HG02571 (cell line): Measurements from ENCODE around the gene NRXN3.

ENCODE experiments used
- ATAC-seq: cut with Tn5 transposase; IDR thresholded peaks from one replicate; pipeline ENCODE4 v1.9.1; 2021; ENCODE audit warnings: mild to moderate bottlenecking, moderate library complexity; ENCODE audit not compliant: unreplicated experiment

The NRXN3 gene

GRCh38 chr14:78170203-78170602, at the start of gene NRXN3:
Gene NRXN3, plus strand, starts transcription at chr14:78170373. Its CDS starts 72,721 bp downstream, at chr14:78243094.
- ATAC-seq = no peak

DNA sequence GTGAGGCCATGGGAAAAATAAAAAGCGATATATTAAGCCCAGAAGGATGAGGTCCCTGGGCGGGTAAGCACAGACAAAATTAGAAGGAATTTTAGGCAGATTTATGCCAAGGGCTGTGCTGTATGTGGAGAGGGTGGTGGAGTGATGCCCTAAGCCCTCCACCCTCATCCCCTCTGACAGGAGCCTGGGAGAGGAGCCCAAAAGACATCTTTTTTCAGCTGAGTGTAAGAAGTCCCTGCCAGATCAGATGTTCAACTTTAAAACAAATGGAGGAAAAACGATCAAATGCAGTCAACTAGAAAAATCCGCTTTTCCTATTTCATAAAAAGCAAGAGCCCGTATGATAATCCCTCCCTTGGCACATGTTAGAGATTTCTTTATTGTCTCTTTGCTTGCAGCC, 47.7 kb upstream of the NRXN3 start:
- ATAC-seq = no peak

GRCh38 chr14:78123650-78124253, 46.4 kb upstream of the NRXN3 start:
- ATAC-seq = no peak

DNA sequence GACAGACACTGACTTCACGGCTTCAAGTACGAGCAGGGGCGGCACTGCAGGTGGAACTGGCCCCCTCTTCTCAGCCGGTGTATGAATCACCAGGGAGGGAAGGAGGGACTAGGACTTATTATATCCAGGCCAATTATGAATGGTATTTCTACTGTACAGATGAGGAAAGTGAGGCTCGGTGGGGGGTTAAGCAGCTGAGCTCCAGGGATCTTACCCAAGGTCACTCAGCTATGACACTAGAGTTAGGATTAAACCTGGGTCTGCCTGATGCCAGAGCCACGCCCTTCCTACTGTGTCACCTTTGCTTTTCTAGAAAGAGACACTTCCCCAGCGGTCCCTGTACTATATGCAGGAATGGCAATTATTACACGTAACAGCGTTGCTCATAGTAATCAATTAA, 42.2 kb upstream of the NRXN3 start:
- no peak for ATAC-seq

GRCh38 chr14:78129375-78129774, 40.8 kb upstream of the NRXN3 start:
- ATAC-seq = no peak

GRCh38 chr14:78130356-78130755, 39.8 kb upstream of the NRXN3 start:
- no peak for ATAC-seq

- no peak for ATAC-seq
These were observed 39.0 kb upstream of the NRXN3 start for GRCh38 chr14:78131201-78131600.

DNA sequence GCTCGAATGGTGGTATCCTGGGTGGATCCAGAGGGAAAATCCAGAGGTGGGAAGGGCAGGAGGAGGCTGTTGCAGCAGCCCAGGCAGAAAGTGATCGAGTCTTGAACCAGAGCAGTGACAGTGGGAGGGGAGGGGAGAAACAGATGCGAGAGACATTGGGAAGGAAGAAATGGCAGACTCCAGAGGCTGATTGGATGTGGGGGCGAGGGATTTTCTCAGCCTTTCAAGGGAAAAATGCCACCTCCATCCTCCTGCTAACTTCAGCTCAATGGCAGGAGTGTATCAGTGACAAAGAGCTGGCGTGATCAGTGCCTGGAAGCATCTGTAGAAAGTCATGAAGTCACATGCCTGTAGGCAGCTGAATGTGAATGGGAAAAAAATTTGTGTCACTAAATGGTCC, 38.6 kb upstream of the NRXN3 start:
- ATAC-seq = no peak

DNA sequence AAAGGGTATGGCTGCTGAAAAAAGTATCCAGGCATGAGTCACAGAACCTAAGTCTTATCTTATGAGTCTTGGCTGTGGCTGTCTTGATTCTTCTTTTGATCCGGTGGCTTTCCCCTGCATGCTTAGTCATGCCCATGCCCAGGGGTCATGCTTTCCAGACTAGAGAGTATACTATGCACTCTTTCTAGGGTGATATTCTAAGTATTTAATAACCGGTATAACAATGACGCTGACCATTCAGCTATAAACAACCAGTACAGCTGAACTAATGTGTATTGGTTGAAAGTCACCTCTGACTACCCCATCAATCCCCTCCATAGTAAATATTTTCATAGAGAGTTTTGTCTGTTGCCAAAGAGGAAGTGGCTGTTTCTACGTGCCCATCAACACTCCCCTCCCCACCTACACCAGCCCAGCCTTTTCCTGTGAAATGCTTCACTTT, 34.7 kb upstream of the NRXN3 start:
- no peak for ATAC-seq

- no peak for ATAC-seq
These were observed 33.5 kb upstream of the NRXN3 start for GRCh38 chr14:78136695-78137094.

DNA sequence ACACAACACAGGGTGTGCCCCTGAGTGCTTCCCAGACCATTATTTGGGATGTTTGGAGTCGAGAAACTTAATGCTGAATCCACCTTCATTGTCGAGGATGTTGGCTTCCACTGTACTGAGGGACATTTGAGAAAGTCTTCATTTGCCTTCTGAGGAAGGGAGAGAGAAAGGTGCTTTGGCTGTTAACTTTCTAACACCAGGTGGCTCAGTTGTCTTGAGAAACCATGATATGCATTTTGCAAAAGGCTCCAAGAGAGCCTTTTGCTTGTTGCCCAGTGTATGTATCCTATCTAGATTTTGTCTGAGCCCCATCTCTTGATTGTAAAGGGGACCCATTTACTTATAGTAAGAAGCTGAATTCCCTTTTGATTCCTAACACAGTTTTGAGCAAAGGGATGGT, 28.6 kb upstream of the NRXN3 start:
- no peak for ATAC-seq

- ATAC-seq = no peak
These were observed 27.2 kb upstream of the NRXN3 start for GRCh38 chr14:78142998-78143397.

DNA sequence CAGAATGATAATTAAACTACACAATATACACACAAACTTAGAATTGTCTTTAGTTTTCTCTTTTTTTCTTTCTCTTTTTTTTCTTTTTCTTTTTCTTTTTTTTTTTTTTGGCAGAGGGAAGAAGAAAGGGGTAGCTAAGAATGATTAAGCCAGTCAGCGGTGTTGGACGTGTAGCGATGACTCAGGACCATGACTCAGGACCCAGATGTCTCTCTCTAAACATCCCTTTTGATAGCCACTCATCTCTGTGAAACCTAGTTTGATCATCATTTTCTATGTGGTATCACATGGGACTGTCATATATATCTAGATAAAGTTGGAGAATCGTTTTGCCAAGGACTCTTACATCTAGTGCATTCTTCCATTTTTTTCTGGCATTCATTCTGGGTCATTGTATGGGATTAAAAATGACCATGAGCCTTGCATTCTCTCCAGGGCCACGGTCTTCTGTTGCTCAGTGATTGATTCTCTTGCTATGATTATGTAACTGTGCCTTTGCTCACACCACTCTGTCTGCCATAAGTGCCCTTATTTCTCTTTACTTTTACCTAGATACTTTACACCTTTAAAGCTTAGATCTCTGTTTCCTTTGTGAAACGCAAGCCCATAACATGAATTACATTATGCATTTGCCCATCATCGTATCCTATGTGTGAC, 26.6 kb upstream of the NRXN3 start:
- no peak for ATAC-seq

DNA sequence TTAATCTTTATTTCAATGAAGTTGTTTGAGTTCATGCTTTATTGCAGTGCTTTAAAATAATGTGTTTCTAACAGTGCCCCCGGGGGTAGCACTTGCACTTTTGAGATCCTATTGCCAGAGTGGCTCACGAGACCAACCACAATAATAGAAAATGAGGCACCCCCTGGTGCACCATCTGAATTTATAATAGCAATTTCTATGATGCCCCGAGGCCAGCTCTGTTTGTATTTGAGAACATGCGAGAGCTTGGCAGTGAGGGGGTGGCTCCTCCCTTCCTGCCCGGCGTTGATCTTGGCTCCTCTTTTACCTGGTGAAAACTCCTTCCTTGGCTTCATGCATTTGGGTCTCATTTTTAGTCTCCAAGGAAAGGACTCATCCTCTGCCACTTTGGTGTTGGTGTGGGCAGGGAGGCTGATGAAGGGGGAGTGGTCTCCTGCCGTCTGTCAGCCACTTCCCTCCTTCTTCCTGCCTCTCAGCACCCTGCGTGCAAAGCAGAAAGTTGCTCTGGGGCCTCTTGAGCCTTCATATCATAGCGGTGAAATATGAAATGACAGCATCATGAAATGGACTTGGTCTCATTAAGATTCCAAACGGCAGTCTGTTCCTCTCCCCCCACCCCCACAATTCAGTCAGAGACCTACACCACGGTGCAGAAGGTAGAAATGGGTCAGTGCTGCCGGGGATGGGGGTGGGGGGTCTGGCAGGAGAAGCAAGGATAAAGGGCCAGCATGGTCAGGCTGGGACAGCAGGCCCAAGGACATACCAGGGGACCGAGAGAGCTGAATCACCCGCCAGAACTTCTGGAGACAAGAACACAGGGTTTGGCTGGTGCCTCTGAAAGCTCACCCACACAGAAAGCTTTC, 17.7 kb upstream of the NRXN3 start:
- no peak for ATAC-seq

- no peak for ATAC-seq
These were observed 17.2 kb upstream of the NRXN3 start for GRCh38 chr14:78153064-78153341.

GRCh38 chr14:78154827-78155226, 15.3 kb upstream of the NRXN3 start:
- no peak for ATAC-seq

- no peak for ATAC-seq
These were observed 14.0 kb upstream of the NRXN3 start for GRCh38 chr14:78156196-78156595.

DNA sequence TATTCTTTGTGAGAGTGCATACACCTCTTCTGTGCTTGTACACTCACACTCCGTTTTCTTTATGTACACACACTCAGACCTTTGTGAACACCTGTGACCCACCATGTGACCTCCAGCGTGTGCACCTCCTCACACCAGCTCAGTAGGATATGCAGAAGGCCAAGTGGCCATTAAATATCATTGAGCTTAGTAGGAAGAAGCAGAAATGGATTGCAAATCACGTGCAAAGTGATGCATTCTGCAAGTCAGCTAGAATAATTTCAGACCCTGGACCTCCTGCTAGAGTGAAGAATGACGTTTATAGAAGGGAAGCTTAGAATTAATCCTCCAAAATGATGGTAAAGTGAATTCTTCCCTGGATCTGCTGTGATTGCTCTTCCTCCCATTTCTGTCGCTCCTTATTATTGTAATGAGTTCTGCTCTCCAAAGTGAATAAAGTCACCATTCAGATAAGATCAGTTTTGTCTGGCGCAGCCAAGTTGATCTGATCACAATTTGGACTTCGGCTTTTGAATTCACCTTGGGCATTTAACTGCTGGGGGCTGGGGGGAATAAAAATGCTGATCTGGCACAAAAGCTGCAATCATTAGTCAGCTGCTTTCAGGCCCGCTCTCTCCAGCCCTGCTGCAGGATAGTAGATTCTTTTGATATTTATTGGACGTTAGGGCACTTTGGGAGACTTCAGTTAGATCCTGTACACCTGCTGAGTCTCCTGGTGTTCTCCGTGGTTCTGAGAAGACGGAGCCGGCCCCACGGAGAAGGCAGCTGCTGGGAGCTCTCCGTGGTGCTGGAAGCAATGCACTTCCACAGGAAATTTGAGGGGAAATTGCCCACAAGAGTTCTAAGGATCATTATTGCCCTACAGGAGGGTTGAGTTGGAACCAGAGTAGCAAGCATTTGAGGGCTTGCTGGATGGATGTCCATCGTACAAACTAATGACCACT, 12.4 kb upstream of the NRXN3 start:
- no peak for ATAC-seq

DNA sequence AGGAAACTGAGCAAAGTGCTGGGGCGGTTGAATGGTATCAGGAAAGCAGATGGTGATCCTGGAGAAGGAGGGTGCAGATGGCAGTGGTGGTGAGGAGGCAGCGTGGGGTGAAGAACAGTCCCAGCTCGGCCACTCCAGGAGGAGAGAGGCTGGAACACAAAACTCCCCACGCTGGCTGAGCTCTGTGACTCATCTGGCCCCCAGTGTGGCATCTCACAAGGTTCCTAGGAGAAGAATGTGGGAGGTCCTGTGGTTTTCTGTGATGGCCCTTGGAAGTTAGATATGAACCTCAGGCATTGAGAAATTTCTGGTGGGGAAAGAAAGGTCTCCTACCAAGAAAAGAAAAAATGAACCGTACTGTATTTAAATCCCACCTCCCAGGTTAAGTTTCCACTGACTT, 8.0 kb upstream of the NRXN3 start:
- ATAC-seq = no peak

GRCh38 chr14:78164226-78164853, 5.8 kb upstream of the NRXN3 start:
- ATAC-seq = no peak

GRCh38 chr14:78172428-78172827, 2.3 kb downstream of the NRXN3 start:
- no peak for ATAC-seq
